GM06990 (cell line): ENCODE results near the gene PLCB4.

Experiments
- DNase-seq: peaks from one replicate; pipeline ENCODE4 v3.0.0-alpha.2; 2011; ENCODE audit not compliant: insufficient read length; ENCODE audit errors: extremely low read depth
- H3K27me3 ChIP-seq: replicated peaks from 2 replicates; pipeline ENCODE4 v1.6.0; 2011; ENCODE audit warnings: low read length; ENCODE audit not compliant: control insufficient read depth, insufficient read depth
- H3K36me3 ChIP-seq: 2 replicates; pipeline ENCODE4 v1.5.1; 2011; ENCODE audit warnings: low read length; ENCODE audit not compliant: control insufficient read depth, insufficient read depth
- H3K4me3 ChIP-seq: replicated peaks from 2 replicates; pipeline ENCODE4 v1.5.1; 2011; ENCODE audit warnings: low read depth, mild to moderate bottlenecking, control low read depth, low read length
- TF ChIP-seq, protein P1 (sequence below): IDR thresholded peaks from 2 replicates; pipeline ENCODE4 v1.5.1; 2011; ENCODE audit warnings: low read length, control low read depth, mild to moderate bottlenecking, inconsistent platforms; ENCODE audit not compliant: insufficient read depth, poor library complexity, severe bottlenecking

PLCB4 gene

DNA sequence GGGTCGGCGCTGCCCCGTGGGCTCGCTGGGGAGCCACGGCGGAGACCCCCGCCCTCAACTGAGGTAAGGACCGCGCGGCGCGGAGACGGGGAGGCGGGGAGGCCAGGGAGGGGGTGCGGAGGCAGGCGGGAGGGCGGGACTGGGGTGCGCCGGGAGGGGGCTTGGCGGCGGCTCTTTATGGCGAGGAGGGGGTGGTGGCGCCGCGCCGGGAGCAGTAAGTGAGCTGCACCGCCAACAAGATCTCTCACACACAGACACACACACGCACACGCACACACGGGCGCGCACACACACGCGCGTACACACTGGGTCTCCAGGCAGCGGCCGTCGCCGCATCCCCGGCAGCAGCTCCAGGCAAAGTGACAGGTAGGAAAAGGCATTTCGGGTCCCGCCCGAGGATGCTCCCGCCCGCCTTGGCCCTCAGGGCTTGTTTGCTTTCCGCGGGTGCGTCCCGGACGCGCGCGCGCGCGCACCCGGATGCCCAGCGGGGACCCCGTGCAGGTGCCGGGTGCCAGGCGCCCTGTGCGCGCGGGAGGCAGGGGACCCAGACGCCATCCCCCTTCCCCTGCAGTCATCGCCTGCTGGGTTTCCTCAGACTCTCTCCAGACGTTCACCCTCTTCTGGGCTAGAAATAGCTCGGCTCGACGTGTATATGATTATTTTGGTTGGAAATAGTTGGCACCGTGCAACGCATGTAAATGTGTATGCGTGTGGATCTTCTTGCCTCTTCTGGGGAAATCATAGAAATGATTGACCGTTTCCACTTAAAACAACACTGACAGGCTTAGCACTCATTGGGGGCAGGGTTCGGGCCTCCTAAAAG is at the start of gene PLCB4:
Gene PLCB4 (plus strand): TSS at position 247 of the 823 bp plus-strand sequence. CDS start 238,728 bp downstream, outside the sequence.
- TF ChIP-seq, protein P1, sequence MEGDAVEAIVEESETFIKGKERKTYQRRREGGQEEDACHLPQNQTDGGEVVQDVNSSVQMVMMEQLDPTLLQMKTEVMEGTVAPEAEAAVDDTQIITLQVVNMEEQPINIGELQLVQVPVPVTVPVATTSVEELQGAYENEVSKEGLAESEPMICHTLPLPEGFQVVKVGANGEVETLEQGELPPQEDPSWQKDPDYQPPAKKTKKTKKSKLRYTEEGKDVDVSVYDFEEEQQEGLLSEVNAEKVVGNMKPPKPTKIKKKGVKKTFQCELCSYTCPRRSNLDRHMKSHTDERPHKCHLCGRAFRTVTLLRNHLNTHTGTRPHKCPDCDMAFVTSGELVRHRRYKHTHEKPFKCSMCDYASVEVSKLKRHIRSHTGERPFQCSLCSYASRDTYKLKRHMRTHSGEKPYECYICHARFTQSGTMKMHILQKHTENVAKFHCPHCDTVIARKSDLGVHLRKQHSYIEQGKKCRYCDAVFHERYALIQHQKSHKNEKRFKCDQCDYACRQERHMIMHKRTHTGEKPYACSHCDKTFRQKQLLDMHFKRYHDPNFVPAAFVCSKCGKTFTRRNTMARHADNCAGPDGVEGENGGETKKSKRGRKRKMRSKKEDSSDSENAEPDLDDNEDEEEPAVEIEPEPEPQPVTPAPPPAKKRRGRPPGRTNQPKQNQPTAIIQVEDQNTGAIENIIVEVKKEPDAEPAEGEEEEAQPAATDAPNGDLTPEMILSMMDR, result no peak
- peaks cover 3% of the 10 kb centered on the region; the same call in 1 of the 2 replicates for H3K27me3 ChIP-seq
- H3K36me3 ChIP-seq, result no peaks in the 10 kb centered on the region
- DNase-seq, result no peak
- no peak within 1 kb of the TSS for H3K4me3 ChIP-seq

DNA sequence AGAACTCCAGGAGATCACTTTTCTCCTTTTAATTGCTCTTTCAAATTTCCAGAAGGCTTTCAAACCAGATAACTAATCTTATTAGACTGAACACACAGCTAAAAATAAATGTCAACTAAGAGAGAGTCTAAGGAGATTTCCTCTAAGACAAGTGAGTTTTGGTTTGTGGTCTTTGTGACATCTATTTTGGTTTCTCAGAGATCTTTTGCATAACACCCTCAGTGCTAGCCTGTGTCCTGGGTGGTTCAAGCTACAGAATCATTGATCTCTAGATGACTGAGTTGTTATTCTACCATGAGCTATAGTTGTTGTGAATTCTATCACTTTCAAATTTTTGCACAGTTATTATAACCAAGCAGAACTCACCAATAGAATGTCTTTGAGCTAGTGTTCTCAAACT is 49.1 kb upstream of the PLCB4 start:
- no peak for DNase-seq
- H3K27me3 ChIP-seq, result no peaks in the 10 kb centered on the region
- no peaks in the 10 kb centered on the region for H3K36me3 ChIP-seq
- TF ChIP-seq, protein P1, result no peak
- no peak overlapping the region for H3K4me3 ChIP-seq

DNA sequence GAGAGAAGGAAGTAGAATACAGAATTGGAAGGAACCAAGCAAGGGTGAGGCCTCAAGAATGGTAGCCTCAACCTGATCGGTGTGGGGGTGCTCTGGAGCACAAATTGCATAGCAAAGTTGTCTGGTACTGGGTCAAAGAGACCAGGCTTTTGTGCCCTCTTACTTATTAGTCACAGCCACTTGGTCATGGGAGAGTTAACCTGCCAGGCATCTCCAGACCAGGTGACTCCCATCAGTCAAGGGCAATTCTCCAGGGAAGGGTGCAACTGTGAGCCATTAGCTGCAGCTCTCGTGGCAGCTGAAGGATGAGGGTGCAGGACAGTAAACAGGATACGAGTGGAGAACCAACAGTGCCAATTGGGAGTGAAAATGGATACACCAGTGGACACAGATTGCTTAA is 47.7 kb upstream of the PLCB4 start:
- H3K4me3 ChIP-seq, result no peak overlapping the region
- TF ChIP-seq, protein P1, result no peak
- DNase-seq, result no peak
- H3K27me3 ChIP-seq, result no peaks in the 10 kb centered on the region
- no peaks in the 10 kb centered on the region for H3K36me3 ChIP-seq

DNA sequence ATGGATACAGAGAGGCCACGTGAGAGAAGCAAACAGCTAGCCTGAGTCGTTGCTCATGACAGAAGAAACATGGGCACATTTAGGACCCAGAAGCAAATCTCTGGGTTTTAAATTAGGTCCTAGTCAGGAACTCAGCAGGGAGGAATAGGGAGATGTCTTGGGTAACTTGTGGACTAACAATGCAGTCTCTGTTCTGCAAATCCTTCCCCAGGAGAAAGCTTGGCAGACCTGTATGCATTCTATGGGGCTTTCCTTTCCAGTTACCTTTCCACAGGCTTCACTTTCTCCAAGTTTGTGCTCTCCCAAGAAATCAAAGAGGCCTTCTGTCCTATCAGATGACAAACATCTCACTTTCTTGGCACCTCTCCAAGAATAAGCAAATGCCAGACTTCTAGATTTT is 47.2 kb upstream of the PLCB4 start:
- no peak for DNase-seq
- H3K27me3 ChIP-seq, result no peaks in the 10 kb centered on the region

DNA sequence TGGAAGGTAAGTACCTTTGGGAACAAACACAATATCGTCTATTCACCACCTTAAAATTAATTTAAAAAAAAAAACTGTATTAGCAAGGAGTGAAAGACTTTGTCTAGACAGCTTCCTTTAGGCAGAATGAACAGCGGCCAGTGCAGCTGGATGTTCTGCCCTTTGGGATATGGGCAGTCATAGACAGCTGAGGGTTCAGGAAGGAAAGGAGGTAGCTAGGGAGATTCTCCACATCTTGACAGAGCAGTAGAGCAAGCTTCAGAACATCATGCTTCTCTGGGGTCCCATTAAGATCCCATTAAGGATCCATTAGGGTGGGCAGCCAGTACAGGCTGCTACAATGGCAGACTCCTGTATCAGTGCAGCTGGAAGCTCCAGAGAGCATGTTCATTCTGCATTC is 46.5 kb upstream of the PLCB4 start:
- no peak overlapping the region for H3K4me3 ChIP-seq
- no peaks in the 10 kb centered on the region for H3K27me3 ChIP-seq
- H3K36me3 ChIP-seq, result no peaks in the 10 kb centered on the region
- TF ChIP-seq, protein P1, result no peak
- no peak for DNase-seq

More for the DNA sequence above, 47.2 kb upstream of the PLCB4 start:
- H3K4me3 ChIP-seq, result no peak overlapping the region
- TF ChIP-seq, protein P1, result no peak
- H3K36me3 ChIP-seq, result no peaks in the 10 kb centered on the region
